GM18499 (cell line): Measurements from ENCODE around the gene F2RL1.
"Not testable (repeated sequence)": the region's sequence is repeated elsewhere in the genome, so short reads cannot be mapped to it uniquely, and the experiment has no call there.

Experiments used
- ATAC-seq: cut with Tn5 transposase; IDR thresholded peaks from one replicate; pipeline ENCODE4 v1.9.1; 2021; ENCODE audit warnings: moderate number of reproducible peaks; ENCODE audit not compliant: insufficient read depth, unreplicated experiment

The F2RL1 gene

GRCh38 chr5:76805821-76806505, 12.9 kb upstream of the F2RL1 start:
- ATAC-seq = no peak

GRCh38 chr5:76807296-76807695, 11.5 kb upstream of the F2RL1 start:
- no peak for ATAC-seq

GRCh38 chr5:76808141-76808691, 10.6 kb upstream of the F2RL1 start:
- ATAC-seq = no peak

- no peak for ATAC-seq
Measured at GRCh38 chr5:76809141-76809540, 9.7 kb upstream of the F2RL1 start.

GRCh38 chr5:76810236-76810635, 8.6 kb upstream of the F2RL1 start:
- ATAC-seq = no peak

- ATAC-seq = no peak
Measured at GRCh38 chr5:76811214-76811613, 7.6 kb upstream of the F2RL1 start.

- not testable (repeated sequence) for ATAC-seq
Measured at GRCh38 chr5:76812209-76812608, 6.6 kb upstream of the F2RL1 start.

- ATAC-seq = no peak
Measured at GRCh38 chr5:76813982-76814562, 4.8 kb upstream of the F2RL1 start.

- ATAC-seq = no peak
Measured at GRCh38 chr5:76816110-76816831, 2.6 kb upstream of the F2RL1 start.

- no peak for ATAC-seq
Measured at GRCh38 chr5:76819851-76820525, 1.2 kb downstream of the F2RL1 start.

GRCh38 chr5:76820526-76820890, 1.7 kb downstream of the F2RL1 start:
- no peak for ATAC-seq

GRCh38 chr5:76821136-76821535, 2.3 kb downstream of the F2RL1 start:
- no peak for ATAC-seq

GRCh38 chr5:76822105-76822731, 3.4 kb downstream of the F2RL1 start:
- not testable (repeated sequence) for ATAC-seq

- not testable (repeated sequence) for ATAC-seq
Measured at GRCh38 chr5:76826416-76826815, 7.6 kb downstream of the F2RL1 start.

GRCh38 chr5:76831110-76831452, 12.3 kb downstream of the F2RL1 start:
- no peak for ATAC-seq

GRCh38 chr5:76836181-76836580, 17.4 kb downstream of the F2RL1 start:
- no peak for ATAC-seq

- no peak for ATAC-seq
Measured at GRCh38 chr5:76836585-76836984, 17.8 kb downstream of the F2RL1 start.

GRCh38 chr5:76838481-76839261, 19.8 kb downstream of the F2RL1 start:
- no peak for ATAC-seq

GRCh38 chr5:76841361-76841760, 22.5 kb downstream of the F2RL1 start:
- no peak for ATAC-seq

GRCh38 chr5:76845890-76846289, 27.1 kb downstream of the F2RL1 start:
- no peak for ATAC-seq
